Activated T-cell treated with anti-CD3 and anti-CD28 coated beads for 24 hours (primary cell): Measurements from ENCODE around the gene CXorf65.

Source experiments
- DNase-seq: peaks from one replicate; pipeline ENCODE4 v3.0.0-alpha.2; 2020; ENCODE audit warnings: low read depth

The CXorf65 gene

GRCh38 chrX:71107245-71107644 lies 705 bp upstream of the CXorf65 start:
- DNase-seq: no peak

- DNase-seq: no peak
Observed at GRCh38 chrX:71105628-71106027, 912 bp downstream of the CXorf65 start.

- DNase-seq: no peak
Observed at GRCh38 chrX:71103110-71103983, 3.2 kb downstream of the CXorf65 start.

GRCh38 chrX:71102292-71102691 lies 4.2 kb downstream of the CXorf65 start:
- no peak for DNase-seq

- no peak for DNase-seq
Observed at GRCh38 chrX:71100581-71101505, 5.7 kb downstream of the CXorf65 start.

GRCh38 chrX:71099736-71100135 lies 6.8 kb downstream of the CXorf65 start:
- no peak for DNase-seq

GRCh38 chrX:71098951-71099506 lies 7.5 kb downstream of the CXorf65 start:
- DNase-seq: no peak

- peak; percentile 58 for DNase-seq
Observed at GRCh38 chrX:71098302-71098701, 8.2 kb downstream of the CXorf65 start.

GRCh38 chrX:71096760-71097032 lies 9.8 kb downstream of the CXorf65 start:
- no peak for DNase-seq

- peak; percentile 42 for DNase-seq
Observed at GRCh38 chrX:71095981-71096759, 10.4 kb downstream of the CXorf65 start.

- DNase-seq: peak; percentile 81
Observed at GRCh38 chrX:71095555-71095980, 11.0 kb downstream of the CXorf65 start, which contains the start of gene FOXO4. Gene FOXO4, plus strand, starts transcription at chrX:71095851. Its CDS starts 678 bp downstream, at chrX:71096529.

- no peak for DNase-seq
Observed at GRCh38 chrX:71095033-71095432, 11.5 kb downstream of the CXorf65 start.

- no peak for DNase-seq
Observed at GRCh38 chrX:71091263-71091662, 15.3 kb downstream of the CXorf65 start.

- DNase-seq: no peak
Observed at GRCh38 chrX:71085900-71086299, 20.6 kb downstream of the CXorf65 start.

- no peak for DNase-seq
Observed at GRCh38 chrX:71082822-71083221, 23.7 kb downstream of the CXorf65 start.

GRCh38 chrX:71082124-71082647 lies 24.4 kb downstream of the CXorf65 start:
- DNase-seq: no peak

GRCh38 chrX:71081330-71082123 lies 25.0 kb downstream of the CXorf65 start:
- DNase-seq: no peak

GRCh38 chrX:71070531-71070930 lies 36.0 kb downstream of the CXorf65 start:
- no peak for DNase-seq

- peak; percentile 78 for DNase-seq
Observed at GRCh38 chrX:71068044-71068918, 38.3 kb downstream of the CXorf65 start, which contains the start of gene SNX12. Gene SNX12, minus strand, starts transcription at chrX:71068334. Its CDS starts 28 bp downstream, at chrX:71068306.

- DNase-seq: no peak
Observed at GRCh38 chrX:71067712-71068043, 38.9 kb downstream of the CXorf65 start.
